Measurements from ENCODE around the gene TCEA2.

GRCh38 chr20:64082820-64083377 is 19.9 kb downstream of the TCEA2 start:
- TF ChIP-seq POLR2AphosphoS5 (IDR thresholded peaks at IDR 0.05) = no peak
- no peak for TF ChIP-seq CTCF (IDR thresholded peaks at IDR 0.05; ENCODE audit: poor library complexity, severe bottlenecking)
